Measurements from ENCODE around the gene PTPN5.
"Not testable (repeated sequence)": the region's sequence is repeated elsewhere in the genome, so short reads cannot be mapped to it uniquely, and the experiment has no call there.

Gene PTPN5

DNA sequence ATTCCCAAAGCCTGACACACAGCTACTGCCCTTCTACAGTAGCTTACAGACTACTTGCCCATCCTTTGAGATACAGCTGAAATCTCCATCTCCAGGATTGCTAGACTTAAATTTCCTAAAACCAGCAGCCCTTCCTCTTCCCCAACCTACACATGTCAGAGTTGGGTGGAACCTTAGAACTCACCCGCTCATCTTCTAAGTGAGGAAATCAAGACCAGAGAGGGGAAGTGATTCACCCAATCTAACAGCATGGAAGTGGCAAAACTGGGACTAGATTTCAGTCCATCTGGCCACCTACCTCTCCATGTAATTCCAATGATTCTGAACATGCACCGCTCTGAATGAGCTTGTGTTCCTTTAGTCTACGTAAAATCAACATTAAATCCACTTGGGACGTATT, 94.0 kb downstream of the PTPN5 start:
- Histone ChIP-seq H3K27ac (ENCODE audit: low read length) (no peak overlapping the region), H3K4me1 (ENCODE audit: control insufficient read depth in 1 of 2, insufficient read depth in 2 of 2, low read length in 2 of 2) (peaks cover 5 to 21% of the 10 kb centered on the region in 2 donors), H3K36me3 (ENCODE audit: control insufficient read depth in 1 of 2, insufficient read depth in 2 of 2, low read length in 2 of 2) (peaks cover 3 to 10% of the 10 kb centered on the region in 2 donors), H3K4me3 (ENCODE audit: low read depth in 1 of 2, low read length in 2 of 2) (no peak overlapping the region), H3K27me3 (ENCODE audit: low read depth, low read length) (no peaks in the 10 kb centered on the region), H3K9me3 (ENCODE audit: control insufficient read depth in 1 of 2, low read length in 2 of 2) (no peaks in the 10 kb centered on the region)

DNA sequence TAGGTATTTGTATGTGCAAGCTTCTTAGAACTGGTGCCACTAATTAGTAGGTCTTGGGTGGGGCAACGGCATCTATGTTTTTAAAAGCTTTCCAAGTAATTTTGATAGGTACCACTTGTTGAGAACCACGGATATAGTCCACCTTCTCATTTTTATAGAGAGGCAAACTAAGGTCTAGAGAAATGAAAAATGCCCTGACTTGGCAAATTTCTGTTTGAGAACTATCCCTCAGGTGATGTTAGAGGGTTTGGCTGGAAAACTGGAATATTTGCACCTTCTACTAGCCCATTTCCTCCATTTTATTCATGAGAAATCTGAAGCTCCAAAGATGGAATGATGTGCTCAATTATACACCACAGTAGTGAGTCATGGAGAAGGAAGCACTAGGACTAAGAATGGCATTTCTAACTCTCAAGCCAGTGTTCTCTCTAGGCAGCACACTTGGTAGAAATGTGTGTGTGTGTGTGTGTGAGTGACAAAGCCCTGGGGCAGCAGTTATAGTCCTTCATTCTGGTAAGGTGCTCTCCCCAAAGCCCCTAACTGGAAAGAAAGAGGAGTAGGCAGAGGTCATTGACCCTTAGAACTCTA, 94.9 kb downstream of the PTPN5 start:
- Histone ChIP-seq H3K4me1 (ENCODE audit: control insufficient read depth in 1 of 2, insufficient read depth in 2 of 2, low read length in 2 of 2) (peaks cover 5 to 21% of the 10 kb centered on the region in 2 donors), H3K4me3 (ENCODE audit: low read depth in 1 of 2, low read length in 2 of 2) (no peak overlapping the region), H3K9me3 (ENCODE audit: control insufficient read depth in 1 of 2, low read length in 2 of 2) (no peaks in the 10 kb centered on the region), H3K27me3 (ENCODE audit: low read depth, low read length) (no peaks in the 10 kb centered on the region), H3K27ac (ENCODE audit: low read length) (no peak overlapping the region), H3K36me3 (ENCODE audit: control insufficient read depth in 1 of 2, insufficient read depth in 2 of 2, low read length in 2 of 2) (peaks cover 0 to 4% of the 10 kb centered on the region in 2 donors)

DNA sequence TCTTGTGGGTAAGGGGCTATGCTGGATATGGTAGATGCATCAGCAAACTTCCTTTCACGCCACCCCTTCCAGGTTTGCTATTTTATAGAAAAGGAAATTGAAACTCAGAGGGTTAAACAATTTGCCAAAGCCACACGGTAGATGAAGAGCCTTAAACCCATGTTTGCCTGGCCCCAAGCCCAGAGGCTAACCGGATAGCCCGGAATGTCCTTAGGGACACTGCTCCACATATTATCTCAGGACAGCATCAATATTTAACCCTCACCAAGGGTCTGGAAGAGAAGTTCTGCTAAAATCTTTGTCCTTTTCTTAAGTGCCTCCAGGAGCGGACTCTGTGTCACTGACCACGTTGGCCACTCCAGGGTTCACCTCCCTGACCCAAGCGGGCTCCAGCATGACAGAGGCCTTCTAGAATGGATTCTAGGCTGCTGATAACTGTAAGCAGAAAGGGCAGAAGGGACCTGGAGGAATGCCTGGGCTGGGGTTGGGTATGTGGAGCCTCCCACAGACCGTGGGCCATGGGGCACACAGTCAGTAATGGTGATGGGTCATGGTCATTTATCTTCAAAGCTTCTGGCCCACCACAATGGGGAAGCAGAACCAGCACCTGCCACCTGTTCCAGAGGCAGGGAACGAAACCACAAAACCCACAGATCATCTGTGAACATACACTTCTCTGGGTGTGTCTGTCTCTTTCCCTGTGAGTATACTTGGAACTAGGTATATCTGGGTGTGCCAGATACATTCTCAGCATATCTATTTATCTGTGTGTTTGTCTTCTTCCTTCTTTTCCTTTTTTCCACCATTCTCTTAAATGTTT, 98.4 kb downstream of the PTPN5 start:
- Histone ChIP-seq H3K4me1 (ENCODE audit: control insufficient read depth in 1 of 2, insufficient read depth in 2 of 2, low read length in 2 of 2) (peaks cover 3 to 4% of the 10 kb centered on the region in 2 donors), H3K9me3 (ENCODE audit: control insufficient read depth in 1 of 2, low read length in 2 of 2) (no peaks in the 10 kb centered on the region), H3K27ac (ENCODE audit: low read length) (no peak overlapping the region), H3K4me3 (ENCODE audit: low read depth in 1 of 2, low read length in 2 of 2) (no peak overlapping the region), H3K27me3 (ENCODE audit: low read depth, low read length) (no peaks in the 10 kb centered on the region), H3K36me3 (ENCODE audit: control insufficient read depth in 1 of 2, insufficient read depth in 2 of 2, low read length in 2 of 2) (no peaks in the 10 kb centered on the region)

DNA sequence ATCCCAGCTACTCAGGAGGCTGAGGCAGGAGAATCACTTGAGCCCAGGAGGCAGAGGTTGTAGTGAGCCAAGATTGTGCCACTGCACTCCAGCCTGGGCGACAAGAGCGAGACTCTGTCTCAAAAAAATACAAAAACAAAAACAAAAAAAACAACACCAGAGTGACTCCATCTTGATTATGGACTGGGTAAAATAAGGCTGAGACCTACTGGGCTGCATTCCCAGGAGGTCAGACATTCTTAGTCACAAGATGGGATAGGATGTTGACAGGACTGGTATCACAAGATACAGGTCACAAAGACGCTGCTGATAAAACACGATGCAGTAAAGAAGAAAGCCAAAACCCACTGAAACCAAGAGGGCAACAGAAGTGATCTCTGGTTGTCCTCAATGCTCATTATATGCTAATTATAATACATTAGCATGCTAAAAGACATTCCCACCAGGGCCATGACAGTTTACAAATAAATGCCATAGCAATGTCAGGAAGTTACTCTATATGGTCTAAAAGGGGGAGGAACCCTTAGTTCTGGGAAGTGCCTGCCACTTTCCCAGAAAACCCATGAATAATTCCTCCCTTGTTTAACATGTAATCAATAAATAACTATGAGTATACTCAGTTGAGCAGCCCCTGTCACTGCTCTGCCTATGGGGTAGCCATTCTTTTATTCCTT, 100.0 kb downstream of the PTPN5 start:
- not testable (repeated sequence) for H3K27ac ChIP-seq (ENCODE audit: low read length); H3K27me3 ChIP-seq (ENCODE audit: low read depth, low read length); H3K4me3 ChIP-seq (ENCODE audit: low read depth in 1 of 2, low read length in 2 of 2); H3K4me1 ChIP-seq (ENCODE audit: control insufficient read depth in 1 of 2, insufficient read depth in 2 of 2, low read length in 2 of 2); H3K9me3 ChIP-seq (ENCODE audit: control insufficient read depth in 1 of 2, low read length in 2 of 2); H3K36me3 ChIP-seq (ENCODE audit: control insufficient read depth in 1 of 2, insufficient read depth in 2 of 2, low read length in 2 of 2)

DNA sequence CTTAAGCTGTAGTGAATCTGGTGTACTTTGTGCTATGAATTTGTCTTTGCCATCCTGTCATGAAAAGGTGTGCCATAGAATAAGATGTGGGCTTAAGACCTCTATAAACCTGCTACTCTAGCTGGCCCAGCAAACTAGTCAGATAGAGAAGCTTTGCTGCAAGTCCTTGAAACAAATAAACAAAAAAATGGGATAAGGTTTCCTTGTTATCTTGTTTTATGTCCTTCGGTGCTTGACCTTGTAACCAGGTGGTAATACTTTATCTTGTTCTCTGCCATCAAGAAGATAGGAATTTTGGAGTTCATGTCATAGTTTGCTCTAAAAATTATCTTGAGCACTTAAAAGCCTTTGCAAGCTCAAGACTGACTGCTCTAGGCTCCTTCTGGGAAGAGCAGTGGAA, 107.3 kb downstream of the PTPN5 start:
- Histone ChIP-seq H3K4me1 (ENCODE audit: control insufficient read depth in 1 of 2, insufficient read depth in 2 of 2, low read length in 2 of 2) (no peaks in the 10 kb centered on the region), H3K36me3 (ENCODE audit: control insufficient read depth in 1 of 2, insufficient read depth in 2 of 2, low read length in 2 of 2) (no peaks in the 10 kb centered on the region), H3K27me3 (ENCODE audit: low read depth, low read length) (no peaks in the 10 kb centered on the region), H3K27ac (ENCODE audit: low read length) (no peak overlapping the region), H3K9me3 (ENCODE audit: control insufficient read depth in 1 of 2, low read length in 2 of 2) (no peaks in the 10 kb centered on the region), H3K4me3 (ENCODE audit: low read depth in 1 of 2, low read length in 2 of 2) (no peak overlapping the region)

DNA sequence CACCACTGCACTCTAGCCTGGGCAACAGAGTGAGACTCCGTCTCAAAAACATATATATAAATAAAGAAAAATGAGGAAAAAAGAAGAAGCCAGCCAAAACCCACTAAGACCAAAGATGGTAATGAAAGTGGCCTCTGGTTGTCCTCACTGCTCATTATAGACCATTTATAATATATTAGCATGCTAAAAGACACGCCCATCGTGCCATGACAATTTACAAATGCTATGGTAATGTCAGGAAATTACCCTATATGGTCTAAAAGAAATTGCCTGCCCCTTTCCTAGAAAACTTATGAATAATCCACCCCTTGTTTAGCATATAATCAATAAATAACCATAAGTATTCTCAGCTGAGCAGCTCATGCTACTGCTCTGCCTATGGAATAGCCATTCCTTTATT, 109.1 kb downstream of the PTPN5 start:
- no peak overlapping the region for H3K27ac ChIP-seq (ENCODE audit: low read length)
- no peaks in the 10 kb centered on the region for H3K27me3 ChIP-seq (ENCODE audit: low read depth, low read length)
- no peak overlapping the region for H3K4me3 ChIP-seq (ENCODE audit: low read depth in 1 of 2, low read length in 2 of 2)
- no peaks in the 10 kb centered on the region for H3K9me3 ChIP-seq (ENCODE audit: control insufficient read depth in 1 of 2, low read length in 2 of 2)
- H3K36me3 ChIP-seq (ENCODE audit: control insufficient read depth in 1 of 2, insufficient read depth in 2 of 2, low read length in 2 of 2), result no peaks in the 10 kb centered on the region
- H3K4me1 ChIP-seq (ENCODE audit: control insufficient read depth in 1 of 2, insufficient read depth in 2 of 2, low read length in 2 of 2), result no peaks in the 10 kb centered on the region

DNA sequence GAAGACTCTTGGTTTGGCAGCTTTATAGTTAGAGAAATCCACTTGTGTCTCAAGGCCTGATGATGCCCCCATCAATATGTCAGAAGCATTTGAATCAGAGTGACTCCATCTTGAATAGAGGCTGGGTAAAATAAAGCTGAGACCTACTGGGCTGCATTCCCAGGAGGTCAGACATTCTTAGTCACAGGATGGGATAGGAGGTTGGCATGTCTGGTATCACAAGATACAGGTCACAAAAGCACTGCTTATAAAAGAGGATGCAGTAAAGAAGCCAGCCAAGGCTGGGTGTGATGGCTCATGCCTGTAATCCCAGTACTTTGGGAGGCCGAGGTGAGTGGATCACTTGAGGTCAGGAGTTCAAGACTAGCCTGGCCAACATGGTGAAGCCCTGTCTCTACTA, 109.6 kb downstream of the PTPN5 start:
- H3K4me3 ChIP-seq (ENCODE audit: low read depth in 1 of 2, low read length in 2 of 2); H3K27ac ChIP-seq (ENCODE audit: low read length); H3K27me3 ChIP-seq (ENCODE audit: low read depth, low read length); H3K4me1 ChIP-seq (ENCODE audit: control insufficient read depth in 1 of 2, insufficient read depth in 2 of 2, low read length in 2 of 2); H3K36me3 ChIP-seq (ENCODE audit: control insufficient read depth in 1 of 2, insufficient read depth in 2 of 2, low read length in 2 of 2); H3K9me3 ChIP-seq (ENCODE audit: control insufficient read depth in 1 of 2, low read length in 2 of 2): not testable (repeated sequence)

Data from muscle layer of duodenum (tissue), 2 donors.